ENCODE results near the gene NCKAP1.
"Not testable (repeated sequence)": the region's sequence is repeated elsewhere in the genome, so short reads cannot be mapped to it uniquely, and the experiment has no call there.

The NCKAP1 gene

GRCh38 chr2:182891611-182892010, 146.6 kb downstream of the NCKAP1 start:
- TF ChIP-seq CTCF (conservative IDR thresholded peaks at IDR 0.05) = no peak
- TF ChIP-seq ZFX (IDR thresholded peaks at IDR 0.05) = no peak
- no peak overlapping the region for H3K27ac ChIP-seq

DNA sequence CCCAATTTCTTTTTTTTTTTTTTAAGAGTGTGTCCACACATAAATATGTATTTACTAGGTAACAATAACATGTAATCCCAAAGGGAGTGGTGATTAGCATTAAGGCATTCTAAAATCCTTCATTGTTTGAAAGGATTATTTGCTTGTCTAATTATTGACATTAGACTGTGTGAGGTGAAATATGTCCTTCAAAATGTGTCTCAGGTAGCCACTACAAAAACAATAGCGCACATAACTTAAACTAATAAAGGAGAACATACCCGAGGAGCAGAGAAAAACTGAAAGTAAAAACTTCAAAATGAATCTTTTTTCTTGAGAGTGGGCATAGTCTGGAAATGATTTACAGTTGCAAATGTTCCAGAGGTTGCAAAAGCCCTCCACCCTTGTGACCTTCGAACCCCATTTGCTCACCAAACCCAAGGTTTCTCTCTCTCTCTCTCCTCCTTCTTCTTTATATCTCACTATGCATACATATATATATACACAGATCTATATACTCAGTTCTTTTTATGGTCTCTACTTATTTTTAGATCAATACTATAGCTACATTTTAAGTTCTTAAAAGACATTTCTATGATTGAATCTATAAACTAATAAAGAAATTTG, 147.4 kb downstream of the NCKAP1 start:
- TF ChIP-seq ZFX (IDR thresholded peaks at IDR 0.05) (no peak), CTCF (conservative IDR thresholded peaks at IDR 0.05) (no peak)
- no peak overlapping the region for H3K27ac ChIP-seq

DNA sequence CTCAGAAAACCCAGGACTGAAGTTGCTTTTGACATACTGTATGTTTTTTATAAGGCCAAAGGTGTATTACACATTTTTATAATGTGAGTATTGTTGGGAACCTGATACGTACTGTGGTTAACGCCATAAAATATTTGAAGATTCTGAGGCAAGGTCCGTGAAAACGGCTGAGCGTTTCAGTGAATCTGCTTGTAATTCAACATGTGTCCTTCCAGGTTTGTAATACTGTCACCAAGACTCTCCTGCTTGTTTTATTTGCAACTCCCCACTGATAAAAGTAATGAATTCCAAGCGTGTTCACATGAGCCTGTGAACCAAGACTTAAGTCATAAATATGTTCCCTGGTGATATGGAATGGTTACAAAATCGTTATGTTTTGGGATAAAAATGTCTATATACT, 148.0 kb downstream of the NCKAP1 start:
- TF ChIP-seq ZFX (IDR thresholded peaks at IDR 0.05) (no peak), CTCF (conservative IDR thresholded peaks at IDR 0.05) (no peak)
- H3K27ac ChIP-seq = no peak overlapping the region

DNA sequence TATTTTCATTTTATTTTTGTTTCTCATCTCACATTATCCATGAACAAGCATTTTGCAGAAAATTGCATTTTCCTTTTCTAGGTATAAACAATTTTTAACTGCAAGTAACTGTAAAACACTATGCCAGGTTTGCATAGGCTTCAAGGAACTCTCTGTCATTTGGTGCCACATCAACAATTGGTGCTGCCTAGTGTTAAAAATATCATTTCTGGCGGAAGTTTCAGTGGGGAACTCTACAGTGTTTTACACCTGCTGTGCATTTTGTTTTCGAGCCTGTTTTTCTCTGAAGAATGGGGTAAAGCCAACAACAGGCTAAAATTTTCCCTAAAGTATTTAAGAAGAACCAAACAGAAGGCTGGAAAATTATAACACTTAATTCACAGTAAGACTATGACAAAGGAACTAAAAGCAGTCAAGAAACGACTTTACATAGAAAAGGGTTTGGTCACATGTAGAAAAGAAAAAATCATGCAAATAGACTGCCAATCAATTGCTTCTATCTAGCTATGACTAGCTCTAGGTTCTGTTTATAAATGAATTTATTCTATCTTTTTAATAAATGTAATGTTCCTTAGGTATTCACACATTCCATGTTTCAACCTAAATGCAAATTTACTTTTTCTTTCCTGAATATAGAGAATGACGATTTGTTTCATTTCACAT, 150.4 kb downstream of the NCKAP1 start:
- no peak overlapping the region for H3K27ac ChIP-seq
- TF ChIP-seq ZFX (IDR thresholded peaks at IDR 0.05) (no peak), CTCF (conservative IDR thresholded peaks at IDR 0.05) (no peak)

GRCh38 chr2:182887093-182887492, 151.2 kb downstream of the NCKAP1 start:
- TF ChIP-seq CTCF (conservative IDR thresholded peaks at IDR 0.05) = no peak
- TF ChIP-seq ZFX (IDR thresholded peaks at IDR 0.05) = no peak
- no peak overlapping the region for H3K27ac ChIP-seq

GRCh38 chr2:182885771-182886170, 152.5 kb downstream of the NCKAP1 start:
- H3K27ac ChIP-seq = no peak overlapping the region
- TF ChIP-seq ZFX (IDR thresholded peaks at IDR 0.05) (no peak), CTCF (conservative IDR thresholded peaks at IDR 0.05) (no peak)

DNA sequence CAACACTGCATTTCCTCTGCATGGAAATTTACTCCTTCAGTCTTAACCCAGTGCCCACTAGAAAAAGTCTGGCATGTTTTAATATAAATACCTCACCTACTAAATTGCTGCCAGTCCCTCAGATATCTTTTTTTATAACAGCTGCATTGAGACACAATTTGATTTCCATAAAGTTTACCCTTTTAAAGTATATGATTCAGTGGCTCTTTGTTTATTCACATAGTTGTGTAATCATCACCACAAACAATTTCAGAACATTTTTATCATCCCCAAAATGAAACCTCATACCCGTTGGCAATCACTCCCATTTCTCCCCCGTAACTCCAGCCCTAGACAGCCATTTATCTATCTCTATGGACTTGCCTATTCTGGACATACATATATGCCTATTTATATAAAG, 154.8 kb downstream of the NCKAP1 start:
- H3K27ac ChIP-seq = no peak overlapping the region
- TF ChIP-seq CTCF (conservative IDR thresholded peaks at IDR 0.05) = no peak
- TF ChIP-seq ZFX (IDR thresholded peaks at IDR 0.05) = no peak

DNA sequence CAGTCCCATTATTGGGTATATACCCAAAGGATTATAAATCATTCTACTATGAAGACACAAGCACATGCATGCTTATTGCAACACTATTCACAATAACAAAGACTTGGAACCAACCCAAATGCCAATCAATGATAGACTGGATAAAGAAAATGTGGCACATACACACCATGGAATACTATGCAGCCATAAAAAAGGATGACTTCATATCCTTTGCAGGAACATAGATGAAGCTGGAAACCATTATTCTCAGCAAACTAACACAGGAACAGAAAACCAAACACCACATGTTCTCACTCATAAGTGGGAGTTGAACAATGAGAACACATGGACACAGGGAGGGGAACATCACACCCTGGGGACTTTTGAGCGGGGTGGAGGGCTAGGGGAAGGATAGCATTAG, 158.2 kb downstream of the NCKAP1 start:
- not testable (repeated sequence) for H3K27ac ChIP-seq

- H3K27ac ChIP-seq = not testable (repeated sequence)
Observed at GRCh38 chr2:182876653-182877052, 161.6 kb downstream of the NCKAP1 start.

Measured in C4-2B (cell line).